Caco-2 (cell line): Measurements from ENCODE around the gene ADGRL3. TPM values are rescaled to one million over a fixed set of nuclear protein-coding genes. Genes with fewer than 3 reads are reported as not detected.

Experiments
- BruUV-seq: library from RNA; stranded (reverse); fragments of 400-500 nt; replicated peaks from 2 replicates; lab custom pipeline; 2021; lab: Mats Ljungman, UMichigan
- CTCF ChIA-PET: fragments of 300-600 bp; sonication (Branson Sonifier 250); formaldehyde crosslinking; loops from one replicate; lab custom pipeline; 2022; ENCODE audit warnings: antibody characterized with exemption; lab: Charles Lee
- POLR2A ChIA-PET: fragments of 300-600 bp; sonication (Branson Sonifier 250); formaldehyde crosslinking; loops from one replicate; lab custom pipeline; 2022; ENCODE audit warnings: antibody characterized with exemption; lab: Charles Lee
- DNase-seq, 2 experiments: peaks; one replicate each; pipeline versions ENCODE4 v3.0.0 to v3.0.0-alpha.2; 2020 to 2022
- H3K27me3 ChIP-seq: replicated peaks from 2 replicates; pipeline ENCODE4 v1.6.0; 2011; ENCODE audit warnings: low read length; ENCODE audit not compliant: control insufficient read depth, insufficient read depth
- H3K36me3 ChIP-seq: 2 replicates; pipeline ENCODE4 v1.5.1; 2011; ENCODE audit warnings: low read length; ENCODE audit not compliant: control insufficient read depth, insufficient read depth
- H3K4me1 ChIP-seq: fragments of 250-450 bp; sonication (Bioruptor Pico); 2 replicates; pipeline ENCODE4 v1.5.1; 2020; ENCODE audit warnings: mild to moderate bottlenecking
- H3K4me3 ChIP-seq: 2 replicates; pipeline ENCODE4 v1.5.1; 2011; ENCODE audit warnings: low read depth, mild to moderate bottlenecking, control low read depth, low read length
- H3K9me3 ChIP-seq: fragments of 250-450 bp; sonication (Bioruptor Pico); 2 replicates; pipeline ENCODE4 v1.5.1; 2020; ENCODE audit warnings: mild to moderate bottlenecking, moderate library complexity
- H3K27ac Mint-ChIP-seq: one replicate; pipeline ENCODE4 v1.8.0; 2022; ENCODE audit warnings: mixed read lengths; ENCODE audit not compliant: unreplicated experiment
- H3K27me3 Mint-ChIP-seq: one replicate; pipeline ENCODE4 v1.8.0; 2022; ENCODE audit warnings: mixed read lengths; ENCODE audit not compliant: insufficient read depth, unreplicated experiment
- H3K36me3 Mint-ChIP-seq: one replicate; pipeline ENCODE4 v1.8.0; 2022; ENCODE audit warnings: mild to moderate bottlenecking, mixed read lengths; ENCODE audit not compliant: insufficient read depth, unreplicated experiment
- H3K4me1 Mint-ChIP-seq: one replicate; pipeline ENCODE4 v1.8.0; 2022; ENCODE audit warnings: low read depth, mixed read lengths; ENCODE audit not compliant: unreplicated experiment
- H3K4me3 Mint-ChIP-seq: one replicate; pipeline ENCODE4 v1.8.0; 2022; ENCODE audit warnings: mild to moderate bottlenecking, moderate library complexity, mixed read lengths; ENCODE audit not compliant: unreplicated experiment
- H3K9me3 Mint-ChIP-seq: one replicate; pipeline ENCODE4 v1.8.0; 2022; ENCODE audit warnings: mixed read lengths; ENCODE audit not compliant: unreplicated experiment
- CTCF ChIP-seq, 2 experiments: fragments of 200-600 bp in 1 of 2; IDR thresholded peaks; 1 replicate in 1 of 2; 2 replicates in 1 of 2; pipeline versions ENCODE4 v1.5.1 to v1.8.0; 2011 to 2022; ENCODE audit warnings: antibody characterized with exemption in 1 of 2, control low read depth in 1 of 2, inconsistent platforms in 1 of 2, low read depth in 1 of 2, low read length in 1 of 2, mild to moderate bottlenecking in 1 of 2, moderate library complexity in 1 of 2; ENCODE audit not compliant: insufficient read depth in 1 of 2, severe bottlenecking in 1 of 2, unreplicated experiment in 1 of 2
- intact Hi-C: fragments of 100-400 bp; cut with micrococcal nuclease; formaldehyde crosslinking; loops from one replicate; pipeline ENCODE4 v1.10.0; 2022; ENCODE audit not compliant: unreplicated experiment
- total RNA-seq: library from RNA; stranded (reverse); gene quantifications from 2 replicates; pipeline ENCODE4 v1.2.3, GENCODE V29; 2022

ADGRL3 gene
- total RNA-seq, 1 experiment from 2014 or later: 1.5 TPM

- Mint-ChIP-seq H3K4me3 (no peak overlapping the region), H3K27me3 (no peaks in the 10 kb centered on the region), H3K36me3 (no peaks in the 10 kb centered on the region), H3K9me3 (peaks cover 8% of the 10 kb centered on the region), H3K4me1 (no peaks in the 10 kb centered on the region), H3K27ac (no peak overlapping the region)
- no peak overlapping the region for H3K4me3 ChIP-seq
- no peaks in the 10 kb centered on the region for H3K9me3 ChIP-seq
- H3K4me1 ChIP-seq: no peaks in the 10 kb centered on the region
- BruUV-seq: no TSS peak
- ChIA-PET CTCF (no interaction called here), POLR2A (no interaction called here)
- no peaks in the 10 kb centered on the region for H3K36me3 ChIP-seq
- no peaks in the 10 kb centered on the region for H3K27me3 ChIP-seq
- DNase-seq: no peak
- intact Hi-C loops: no loop called here
- TF ChIP-seq CTCF (IDR thresholded peaks at IDR 0.05; ENCODE audit: insufficient read depth in 1 of 2, low read depth in 1 of 2, low read length in 1 of 2, severe bottlenecking in 1 of 2, unreplicated experiment in 1 of 2): no peak
Observed at GRCh38 chr4:61580721-61581377, 380.7 kb downstream of the ADGRL3 start.

- no peaks in the 10 kb centered on the region for H3K4me1 Mint-ChIP-seq
- no peaks in the 10 kb centered on the region for H3K4me1 ChIP-seq
- no peaks in the 10 kb centered on the region for H3K36me3 ChIP-seq
- ChIA-PET POLR2A (no interaction called here), CTCF (no interaction called here)
- H3K27ac Mint-ChIP-seq: no peak overlapping the region
- intact Hi-C loops: no loop called here
- peaks cover 8% of the 10 kb centered on the region for H3K9me3 Mint-ChIP-seq
- no peak overlapping the region for H3K4me3 ChIP-seq
- no peak for TF ChIP-seq CTCF (IDR thresholded peaks at IDR 0.05; ENCODE audit: insufficient read depth in 1 of 2, low read depth in 1 of 2, low read length in 1 of 2, severe bottlenecking in 1 of 2, unreplicated experiment in 1 of 2)
- BruUV-seq: no TSS peak
- H3K27me3 Mint-ChIP-seq: no peaks in the 10 kb centered on the region
- H3K9me3 ChIP-seq: no peaks in the 10 kb centered on the region
- no peaks in the 10 kb centered on the region for H3K27me3 ChIP-seq
- no peaks in the 10 kb centered on the region for H3K36me3 Mint-ChIP-seq
- no peak for DNase-seq
- H3K4me3 Mint-ChIP-seq: no peak overlapping the region
Observed at GRCh38 chr4:61583696-61584095, 383.6 kb downstream of the ADGRL3 start.

GRCh38 chr4:61588621-61589402 is 388.7 kb downstream of the ADGRL3 start:
- BruUV-seq: no TSS peak
- no peak for TF ChIP-seq CTCF (IDR thresholded peaks at IDR 0.05; ENCODE audit: insufficient read depth in 1 of 2, low read depth in 1 of 2, low read length in 1 of 2, severe bottlenecking in 1 of 2, unreplicated experiment in 1 of 2)
- H3K36me3 Mint-ChIP-seq: no peaks in the 10 kb centered on the region
- ChIA-PET CTCF (no interaction called here), POLR2A (no interaction called here)
- no peaks in the 10 kb centered on the region for H3K9me3 Mint-ChIP-seq
- no peak for DNase-seq
- Histone ChIP-seq H3K9me3 (no peaks in the 10 kb centered on the region), H3K4me3 (no peak overlapping the region), H3K36me3 (no peaks in the 10 kb centered on the region), H3K27me3 (no peaks in the 10 kb centered on the region), H3K4me1 (no peaks in the 10 kb centered on the region)
- H3K4me1 Mint-ChIP-seq: no peaks in the 10 kb centered on the region
- no peak overlapping the region for H3K4me3 Mint-ChIP-seq
- H3K27me3 Mint-ChIP-seq: no peaks in the 10 kb centered on the region
- intact Hi-C loops: no loop called here
- no peak overlapping the region for H3K27ac Mint-ChIP-seq
